Measurements from ENCODE around the gene UACA. TPM values are rescaled to one million over a fixed set of nuclear protein-coding genes. Genes with fewer than 3 reads are reported as not detected.
"Not testable (repeated sequence)": the region's sequence is repeated elsewhere in the genome, so short reads cannot be mapped to it uniquely, and the experiment has no call there.

The UACA gene, protein sequence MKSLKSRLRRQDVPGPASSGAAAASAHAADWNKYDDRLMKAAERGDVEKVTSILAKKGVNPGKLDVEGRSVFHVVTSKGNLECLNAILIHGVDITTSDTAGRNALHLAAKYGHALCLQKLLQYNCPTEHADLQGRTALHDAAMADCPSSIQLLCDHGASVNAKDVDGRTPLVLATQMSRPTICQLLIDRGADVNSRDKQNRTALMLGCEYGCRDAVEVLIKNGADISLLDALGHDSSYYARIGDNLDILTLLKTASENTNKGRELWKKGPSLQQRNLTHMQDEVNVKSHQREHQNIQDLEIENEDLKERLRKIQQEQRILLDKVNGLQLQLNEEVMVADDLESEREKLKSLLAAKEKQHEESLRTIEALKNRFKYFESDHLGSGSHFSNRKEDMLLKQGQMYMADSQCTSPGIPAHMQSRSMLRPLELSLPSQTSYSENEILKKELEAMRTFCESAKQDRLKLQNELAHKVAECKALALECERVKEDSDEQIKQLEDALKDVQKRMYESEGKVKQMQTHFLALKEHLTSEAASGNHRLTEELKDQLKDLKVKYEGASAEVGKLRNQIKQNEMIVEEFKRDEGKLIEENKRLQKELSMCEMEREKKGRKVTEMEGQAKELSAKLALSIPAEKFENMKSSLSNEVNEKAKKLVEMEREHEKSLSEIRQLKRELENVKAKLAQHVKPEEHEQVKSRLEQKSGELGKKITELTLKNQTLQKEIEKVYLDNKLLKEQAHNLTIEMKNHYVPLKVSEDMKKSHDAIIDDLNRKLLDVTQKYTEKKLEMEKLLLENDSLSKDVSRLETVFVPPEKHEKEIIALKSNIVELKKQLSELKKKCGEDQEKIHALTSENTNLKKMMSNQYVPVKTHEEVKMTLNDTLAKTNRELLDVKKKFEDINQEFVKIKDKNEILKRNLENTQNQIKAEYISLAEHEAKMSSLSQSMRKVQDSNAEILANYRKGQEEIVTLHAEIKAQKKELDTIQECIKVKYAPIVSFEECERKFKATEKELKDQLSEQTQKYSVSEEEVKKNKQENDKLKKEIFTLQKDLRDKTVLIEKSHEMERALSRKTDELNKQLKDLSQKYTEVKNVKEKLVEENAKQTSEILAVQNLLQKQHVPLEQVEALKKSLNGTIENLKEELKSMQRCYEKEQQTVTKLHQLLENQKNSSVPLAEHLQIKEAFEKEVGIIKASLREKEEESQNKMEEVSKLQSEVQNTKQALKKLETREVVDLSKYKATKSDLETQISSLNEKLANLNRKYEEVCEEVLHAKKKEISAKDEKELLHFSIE (N-terminal part only)
- 31.4 and 43.0 TPM in 2 replicates for total RNA-seq (2014; rRNA removed; shearing (Covaris generic))

DNA sequence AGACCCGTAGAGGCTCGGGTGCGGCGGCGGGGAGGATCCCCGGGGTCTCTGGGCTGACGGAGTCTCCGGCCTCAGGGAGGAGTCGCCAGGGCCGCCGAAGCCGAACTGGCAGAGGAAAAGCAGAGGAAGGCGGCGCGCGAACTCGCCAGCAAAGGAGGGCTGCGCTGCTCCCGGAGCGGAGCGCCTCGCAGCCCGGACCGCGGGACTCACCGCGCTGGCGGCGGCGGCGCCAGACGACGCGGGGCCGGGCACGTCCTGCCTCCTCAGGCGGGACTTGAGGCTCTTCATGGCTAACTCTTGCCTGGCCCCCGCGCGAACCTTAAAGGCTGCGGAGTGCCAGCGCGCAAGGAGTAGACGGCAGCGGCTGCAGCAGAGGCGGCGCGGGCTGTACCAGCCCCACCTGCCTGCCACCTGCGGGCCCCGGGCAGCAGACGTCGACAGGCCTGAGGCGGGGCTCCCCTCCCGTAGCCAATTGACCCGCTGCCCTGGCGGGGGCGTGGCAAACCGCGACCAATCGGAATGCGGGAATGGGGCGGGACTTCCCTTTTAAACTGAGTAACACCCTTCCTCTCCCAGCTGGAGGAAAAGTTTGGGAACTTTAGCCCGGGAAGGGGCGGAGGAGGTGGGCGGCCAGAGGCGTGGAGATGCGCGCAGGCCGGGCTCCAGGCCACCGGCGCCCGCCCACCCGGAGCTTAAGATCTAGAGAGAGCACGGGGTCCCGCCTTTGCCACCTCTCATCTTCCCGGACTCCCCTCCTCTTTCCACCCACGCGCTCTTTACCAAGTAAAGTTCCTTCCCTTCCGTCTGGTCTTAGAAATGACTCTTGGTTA lies at the start of gene UACA:
TSS of gene UACA (minus strand) at position 439 of the 830 bp plus-strand sequence. CDS start at position 288, 151 bp downstream.
- peak; percentile 96 for DNase-seq (ENCODE audit: low read depth)

GRCh38 chr15:70812827-70813364 lies 49.5 kb upstream of the UACA start:
- DNase-seq (ENCODE audit: low read depth): peak; percentile 74

GRCh38 chr15:70810916-70811578 lies 47.7 kb upstream of the UACA start:
- no peak for DNase-seq (ENCODE audit: low read depth)

- peak; percentile 54 for DNase-seq (ENCODE audit: low read depth)
Observed at GRCh38 chr15:70806992-70807712, 43.8 kb upstream of the UACA start.

- not testable (repeated sequence) for DNase-seq (ENCODE audit: low read depth)
Observed at GRCh38 chr15:70804388-70804787, 41.0 kb upstream of the UACA start.

GRCh38 chr15:70802629-70803028 lies 39.3 kb upstream of the UACA start:
- peak; percentile 85 for DNase-seq (ENCODE audit: low read depth)

GRCh38 chr15:70801109-70801508 lies 37.8 kb upstream of the UACA start:
- peak; percentile 59 for DNase-seq (ENCODE audit: low read depth)

GRCh38 chr15:70799667-70800450 lies 36.5 kb upstream of the UACA start:
- DNase-seq (ENCODE audit: low read depth): peak; percentile 96

- DNase-seq (ENCODE audit: low read depth): no peak
Observed at GRCh38 chr15:70797464-70797863, 34.1 kb upstream of the UACA start.

GRCh38 chr15:70796516-70797310 lies 33.4 kb upstream of the UACA start:
- DNase-seq (ENCODE audit: low read depth): no peak

DNA sequence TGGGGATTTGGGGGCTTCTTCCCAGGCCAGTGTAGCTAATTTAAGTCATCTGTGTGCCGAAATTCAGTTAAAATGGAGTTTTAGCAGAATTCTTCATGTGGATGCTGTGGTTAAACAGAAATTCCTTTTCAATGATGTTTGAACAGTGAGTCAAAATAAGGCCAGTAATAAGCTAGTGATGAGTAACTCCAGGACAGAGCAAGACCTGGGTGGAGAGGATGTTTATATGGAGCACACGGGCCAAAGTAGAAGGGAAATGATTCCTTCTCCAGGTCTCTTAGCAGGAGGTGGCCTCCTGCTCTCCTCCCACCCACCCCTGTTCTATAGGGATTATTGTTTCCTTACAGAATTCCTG lies 31.9 kb upstream of the UACA start:
- peak; percentile 95 for DNase-seq (ENCODE audit: low read depth)

DNA sequence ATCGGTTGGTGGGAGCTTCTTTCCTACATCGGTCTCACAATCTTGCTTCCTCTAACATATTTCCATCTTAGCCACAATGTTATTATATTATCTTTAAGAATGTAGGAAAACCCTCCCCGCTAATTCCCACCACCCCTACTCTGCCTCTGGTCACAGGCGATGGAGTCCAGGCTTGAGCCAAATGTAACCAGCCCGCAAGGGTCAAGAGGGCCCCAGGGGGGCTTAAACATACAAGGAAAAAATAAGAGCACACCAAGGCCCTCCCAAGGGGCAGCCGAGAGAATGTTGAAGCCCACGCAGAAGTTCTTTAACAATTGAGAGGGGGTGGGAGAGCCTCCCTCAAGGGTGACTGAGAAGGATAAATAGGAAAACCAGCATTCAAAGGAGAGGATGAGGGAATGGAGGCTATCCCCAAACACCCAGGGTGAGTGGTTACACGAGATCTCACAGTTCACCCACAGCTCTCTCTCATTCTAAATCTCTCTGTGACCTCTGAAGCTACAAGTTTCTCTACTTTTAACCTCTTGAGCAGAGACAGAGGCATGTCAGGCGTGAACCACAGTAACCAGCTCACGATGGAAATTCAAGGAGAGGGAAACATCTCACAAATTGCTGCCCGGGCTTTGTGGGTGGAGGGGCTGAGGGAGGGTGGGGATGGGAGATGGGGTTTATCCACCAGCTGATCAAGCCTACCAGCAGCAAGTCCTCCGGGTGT lies 31.4 kb upstream of the UACA start:
- DNase-seq (ENCODE audit: low read depth): peak; percentile 75

GRCh38 chr15:70793694-70794093 lies 30.3 kb upstream of the UACA start:
- no peak for DNase-seq (ENCODE audit: low read depth)

- DNase-seq (ENCODE audit: low read depth): peak; percentile 93
Observed at GRCh38 chr15:70792171-70792573, 28.8 kb upstream of the UACA start.

DNA sequence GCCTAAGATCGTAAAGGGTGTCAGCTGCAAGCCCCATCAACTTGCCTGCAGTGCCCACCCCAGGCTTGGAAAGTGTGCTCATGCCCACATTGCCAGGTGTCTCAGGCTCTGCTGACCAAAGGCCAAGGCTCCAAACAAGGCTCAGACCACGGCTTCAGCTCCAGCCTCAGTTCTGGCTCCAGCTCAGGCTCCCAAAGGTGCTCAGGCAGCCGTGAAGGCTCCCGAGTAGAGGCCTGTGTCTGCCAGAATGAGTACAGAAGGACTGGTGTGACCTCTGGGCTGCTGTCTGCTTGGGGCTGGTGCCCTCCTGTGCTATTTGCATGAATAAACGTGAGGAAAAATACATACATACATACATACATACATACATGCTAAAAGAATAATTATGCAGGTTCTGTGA lies 27.9 kb upstream of the UACA start:
- DNase-seq (ENCODE audit: low read depth): no peak

DNA sequence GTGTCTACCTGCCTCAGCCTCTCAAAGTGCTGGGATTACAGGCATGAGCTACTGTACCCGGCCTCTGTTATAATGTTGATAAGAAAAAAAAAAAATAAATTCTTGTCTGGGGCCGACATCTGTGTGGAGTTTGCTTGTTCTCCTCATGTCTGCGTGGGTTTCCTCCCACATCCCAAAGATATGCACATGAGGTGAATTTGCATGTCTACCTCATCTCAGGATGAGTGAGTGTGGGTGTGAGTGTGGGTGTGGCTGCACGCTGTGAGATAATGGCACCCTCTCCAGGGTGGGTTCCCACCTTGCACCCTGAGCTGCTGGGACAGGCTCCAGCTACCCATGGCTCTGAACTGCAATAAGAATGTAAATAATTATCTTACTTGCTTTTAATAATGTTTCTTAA lies 25.9 kb upstream of the UACA start:
- DNase-seq (ENCODE audit: low read depth): no peak

Data from M059J (cell line).